A549 (cell line): ENCODE data around the gene APC2. TPM values are rescaled to one million over a fixed set of nuclear protein-coding genes. Genes with fewer than 3 reads are reported as not detected.

Experiments used
- ATAC-seq, 2 experiments: fragments of 200-7000 bp in 1 of 2; fragments of >200 bp in 1 of 2; cut with Nextera tagmentation in 1 of 2; cut with Tn5 transposase in 1 of 2; 3 replicates each; pipeline versions ENCODE4 v1.8.0 to v1.9.1; 2018 to 2020; ENCODE audit warnings: mild to moderate bottlenecking in 1 of 2, moderate library complexity in 1 of 2
- CTCF ChIA-PET: fragments of 300-600 bp; sonication (Branson Sonifier 250); formaldehyde crosslinking; extraction: SDS; loops from one replicate; lab custom pipeline; 2021; ENCODE audit warnings: antibody characterized with exemption, inconsistent platforms; lab: Yijun Ruan, JAX
- POLR2A ChIA-PET: fragments of 350-600 bp; formaldehyde crosslinking; extraction: SDS; loops from one replicate; lab custom pipeline; 2021; ENCODE audit warnings: antibody characterized with exemption, inconsistent platforms; lab: Yijun Ruan, JAX
- DNase-seq, 2 experiments: peaks; one replicate each; pipeline versions ENCODE4 v3.0.0 to v3.0.0-alpha.2; 2011 to 2016; ENCODE audit warnings: low read depth in 1 of 2, low spot score in 1 of 2
- FAIRE-seq: peaks from 2 replicates; lab custom pipeline; 2011; peaks lifted over from hg19 to GRCh38; lab: Jason Lieb, UNC
- H3K27ac ChIP-seq, 2 experiments: fragments of >200 bp; sonication (Bioruptor Twin); formaldehyde crosslinking; 3 replicates each; pipeline ENCODE4 v1.5.1; 2016 to 2017
- H3K4me1 ChIP-seq: fragments of >200 bp; sonication (Bioruptor Twin); formaldehyde crosslinking; 3 replicates; pipeline ENCODE4 v1.6.1; 2016
- H3K4me2 ChIP-seq: fragments of >200 bp; sonication (Bioruptor Twin); formaldehyde crosslinking; 3 replicates; pipeline ENCODE4 v1.6.1; 2016
- H3K4me3 ChIP-seq: fragments of >200 bp; sonication (Bioruptor Twin); formaldehyde crosslinking; 3 replicates; pipeline ENCODE4 v1.5.1; 2016
- H3K9me3 ChIP-seq: fragments of >200 bp; sonication (Bioruptor Twin); formaldehyde crosslinking; 3 replicates; pipeline ENCODE4 v1.6.1; 2016
- BHLHE40 ChIP-seq: IDR thresholded peaks from 2 replicates; pipeline ENCODE4 v1.6.1; 2012; ENCODE audit warnings: low read depth, low read length, inconsistent platforms
- CBX2 ChIP-seq: fragments of 200-600 bp; sonication (generic); IDR thresholded peaks from 2 replicates; pipeline ENCODE4 v1.6.1; 2016; ENCODE audit warnings: low read depth, mild to moderate bottlenecking, borderline replicate concordance
- CBX8 ChIP-seq: fragments of 200-600 bp; sonication (generic); IDR thresholded peaks from 2 replicates; pipeline ENCODE4 v1.6.1; 2016
- CEBPB ChIP-seq, 2 experiments: fragments of >200 bp in 1 of 2; sonication (Bioruptor Twin) in 1 of 2; formaldehyde crosslinking in 1 of 2; IDR thresholded peaks; 2 replicates each; pipeline ENCODE4 v1.6.1; 2012 to 2016
- E2F6 ChIP-seq: IDR thresholded peaks from 2 replicates; pipeline ENCODE4 v1.6.1; 2012; ENCODE audit warnings: low read depth, borderline replicate concordance
- EHF ChIP-seq: fragments of 250-450 bp; sonication (Bioruptor Pico); IDR thresholded peaks from 2 replicates; pipeline ENCODE4 v1.5.0; 2020; ENCODE audit warnings: mild to moderate bottlenecking
- ESRRA ChIP-seq: fragments of 150-350 bp; IDR thresholded peaks from 2 replicates; pipeline ENCODE4 v1.6.1; 2014; ENCODE audit warnings: mild to moderate bottlenecking, low read length, borderline replicate concordance
- FOSB ChIP-seq: fragments of 250-450 bp; sonication (Bioruptor Pico); IDR thresholded peaks from 2 replicates; pipeline ENCODE4 v1.5.0; 2020; ENCODE audit warnings: mild to moderate bottlenecking, moderate library complexity
- FOSL2 ChIP-seq, 2 experiments: fragments of 450-650 bp in 1 of 2; fragments of >200 bp in 1 of 2; sonication (Bioruptor Twin) in 1 of 2; formaldehyde crosslinking; IDR thresholded peaks; 2 replicates each; pipeline versions ENCODE4 v1.5.0 to v1.6.1; 2016 to 2020; ENCODE audit warnings: mild to moderate bottlenecking in 1 of 2, moderate library complexity in 1 of 2
- GATA3 ChIP-seq: IDR thresholded peaks from 2 replicates; pipeline ENCODE4 v1.6.1; 2012; ENCODE audit warnings: borderline replicate concordance
- HDAC2 ChIP-seq: fragments of 200-600 bp; sonication (generic); IDR thresholded peaks from 2 replicates; pipeline ENCODE4 v1.6.1; 2016
- HEYL ChIP-seq: fragments of 250-450 bp; sonication (Bioruptor Pico); IDR thresholded peaks from 2 replicates; pipeline ENCODE4 v1.8.0; 2021; ENCODE audit warnings: mild to moderate bottlenecking, moderate library complexity
- HOXB5 ChIP-seq: fragments of 250-450 bp; sonication (Bioruptor Pico); IDR thresholded peaks from 2 replicates; pipeline ENCODE4 v1.5.0; 2020; ENCODE audit warnings: mild to moderate bottlenecking, moderate library complexity
- JUN ChIP-seq, 2 experiments: fragments of >200 bp; sonication (Bioruptor Twin); formaldehyde crosslinking; IDR thresholded peaks; 2 replicates in 1 of 2; 3 replicates in 1 of 2; pipeline ENCODE4 v1.6.1; 2016 to 2017
- JUNB ChIP-seq: fragments of >200 bp; sonication (Bioruptor Twin); formaldehyde crosslinking; IDR thresholded peaks from 2 replicates; pipeline ENCODE4 v1.6.1; 2016
- MAX ChIP-seq: IDR thresholded peaks from 2 replicates; pipeline ENCODE4 v1.6.1; 2012
- MYC ChIP-seq: IDR thresholded peaks from 2 replicates; pipeline ENCODE4 v1.6.1; 2012; ENCODE audit warnings: mild to moderate bottlenecking, inconsistent platforms, low read length, improper control_type of control experiment, borderline replicate concordance
- NPAS2 ChIP-seq: fragments of 250-450 bp; sonication (Bioruptor Pico); IDR thresholded peaks from 2 replicates; pipeline ENCODE4 v1.8.0; 2022; ENCODE audit warnings: mild to moderate bottlenecking, moderate library complexity, borderline replicate concordance
- PHF8 ChIP-seq: fragments of 200-600 bp; sonication (generic); IDR thresholded peaks from 2 replicates; pipeline ENCODE4 v1.6.1; 2016; ENCODE audit warnings: low read depth, mild to moderate bottlenecking, antibody characterized with exemption, moderate library complexity, borderline replicate concordance
- POLR2AphosphoS2 ChIP-seq: conservative IDR thresholded peaks from 2 replicates; pipeline ENCODE4 v1.6.1; 2012; ENCODE audit warnings: low read length, improper control_type of control experiment, inconsistent platforms
- RAD21 ChIP-seq, 2 experiments: fragments of >200 bp in 1 of 2; sonication (Bioruptor Twin) in 1 of 2; formaldehyde crosslinking in 1 of 2; IDR thresholded peaks in 1 of 2; conservative IDR thresholded peaks in 1 of 2; 2 replicates in 1 of 2; 3 replicates in 1 of 2; pipeline ENCODE4 v1.6.1; 2012 to 2018; ENCODE audit warnings: inconsistent platforms in 1 of 2
- RFX5 ChIP-seq: fragments of 450-650 bp; IDR thresholded peaks from 2 replicates; pipeline ENCODE4 v1.7.1; 2014; ENCODE audit warnings: antibody characterized with exemption, mild to moderate bottlenecking, moderate library complexity
- RNF2 ChIP-seq: fragments of 200-600 bp; sonication (generic); IDR thresholded peaks from 2 replicates; pipeline ENCODE4 v1.6.1; 2016; ENCODE audit warnings: low read depth, mild to moderate bottlenecking, antibody characterized with exemption, moderate library complexity, borderline replicate concordance
- SMC3 ChIP-seq: fragments of >200 bp; sonication (Bioruptor Twin); formaldehyde crosslinking; IDR thresholded peaks from 3 replicates; pipeline ENCODE4 v1.6.1; 2018; ENCODE audit warnings: inconsistent platforms
- TP53 ChIP-seq: fragments of 250-450 bp; sonication (Bioruptor Pico); IDR thresholded peaks from 2 replicates; pipeline ENCODE4 v1.5.0; 2021; ENCODE audit warnings: mild to moderate bottlenecking, moderate library complexity
- ZC3H11A ChIP-seq: fragments of 450-650 bp; IDR thresholded peaks from 2 replicates; pipeline ENCODE4 v1.6.1; 2014; ENCODE audit warnings: antibody characterized with exemption, mild to moderate bottlenecking
- WGBS: methylation state at CpG from one replicate; pipeline ENCODE4 v1.1.6; 2017; ENCODE audit errors: missing lambda C conversion rate; 5-methylcytosine and 5-hydroxymethylcytosine counted together
- polyA plus RNA-seq, 4 experiments: library from polyadenylated mRNA; depleted of rRNA in 3 of 4; stranded (reverse); fragments of >200 nt; fragmentation: RNase III in 1 of 4; extraction: RNeasy Plus Mini Kit Qiagen cat#74134 plus additional on column Dnase treatment in 1 of 4; gene quantifications; 2 replicates in 3 of 4; 3 replicates in 1 of 4; pipeline ENCODE4 v1.2.3, GENCODE V29; 2011 to 2017
- TF ChIP-seq, protein P1 (sequence below): fragments of 450-650 bp; IDR thresholded peaks from 2 replicates; pipeline ENCODE4 v1.6.1; 2014; ENCODE audit warnings: antibody characterized with exemption
- TF ChIP-seq, protein P2 (sequence below): fragments of 200-600 bp; sonication (generic); IDR thresholded peaks from 2 replicates; pipeline ENCODE4 v1.6.1; 2016; ENCODE audit warnings: antibody characterized with exemption, mild to moderate bottlenecking, moderate library complexity

The APC2 gene
- polyA plus RNA-seq, 2 of the 4 experiments (the other 2 are of a cell fraction): 0.36 to 1.6 TPM

DNA sequence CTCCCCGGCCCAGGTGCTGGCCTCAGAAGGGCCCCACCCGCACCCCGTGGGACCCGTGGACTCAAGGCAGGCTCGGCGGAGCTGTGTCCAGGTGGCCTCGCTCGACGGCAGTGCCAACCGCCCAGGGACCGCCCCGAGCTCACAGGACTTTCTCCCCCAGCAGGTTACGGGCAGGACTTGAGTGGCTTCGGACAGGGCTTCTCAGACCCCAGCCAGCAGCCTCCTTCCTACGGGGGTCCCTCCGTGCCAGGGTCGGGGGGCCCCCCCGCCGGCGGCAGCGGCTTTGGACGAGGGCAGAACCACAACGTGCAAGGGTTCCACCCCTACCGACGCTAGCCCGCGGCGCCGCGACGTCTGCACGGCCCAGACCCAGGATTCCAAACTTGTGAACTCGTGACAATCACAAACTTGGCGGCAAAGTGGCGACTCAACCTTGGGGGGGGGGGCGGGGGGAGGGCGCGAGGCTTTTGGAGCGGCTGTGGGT is 15.3 kb upstream of the APC2 start:
- FAIRE-seq: no peak

GRCh38 chr19:1435378-1435989 is 14.4 kb upstream of the APC2 start:
- POLR2A ChIA-PET: no interaction called here
- FAIRE-seq (no peak), DNase-seq (no peak), ATAC-seq (no peak)
- 93% methylated on average over 21 of the region's 21 CpGs for WGBS
- Histone ChIP-seq H3K27ac (no peak overlapping the region), H3K9me3 (no peaks in the 10 kb centered on the region), H3K4me2 (no peak overlapping the region), H3K4me3 (no peak overlapping the region), H3K4me1 (peaks cover 8% of the 10 kb centered on the region)
- CTCF ChIA-PET: interaction anchor here (1.0 kb wide), 1 partner anchor 18 kb away, joined by 4 read pairs; no protein-coding TSS in a partner anchor
- TF ChIP-seq, protein P1, sequence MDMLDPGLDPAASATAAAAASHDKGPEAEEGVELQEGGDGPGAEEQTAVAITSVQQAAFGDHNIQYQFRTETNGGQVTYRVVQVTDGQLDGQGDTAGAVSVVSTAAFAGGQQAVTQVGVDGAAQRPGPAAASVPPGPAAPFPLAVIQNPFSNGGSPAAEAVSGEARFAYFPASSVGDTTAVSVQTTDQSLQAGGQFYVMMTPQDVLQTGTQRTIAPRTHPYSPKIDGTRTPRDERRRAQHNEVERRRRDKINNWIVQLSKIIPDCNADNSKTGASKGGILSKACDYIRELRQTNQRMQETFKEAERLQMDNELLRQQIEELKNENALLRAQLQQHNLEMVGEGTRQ: no peak
- TF ChIP-seq RFX5: no peak
- no peak for TF ChIP-seq RNF2
- TF ChIP-seq HDAC2: no peak
- TF ChIP-seq MAX: no peak
- TF ChIP-seq CBX8: no peak
- no peak for TF ChIP-seq PHF8
- TF ChIP-seq EHF (CRISPR knock-in tag): no peak
- TF ChIP-seq SMC3: no peak
- no peak for TF ChIP-seq FOSB (CRISPR knock-in tag)
- no peak for TF ChIP-seq CBX2
- TF ChIP-seq TP53 (CRISPR knock-in tag): no peak
- no peak for TF ChIP-seq MYC
- TF ChIP-seq POLR2AphosphoS2: no peak
- TF ChIP-seq FOSL2 (IDR thresholded peaks at IDR 0.05): no peak
- TF ChIP-seq FOSL2 (CRISPR knock-in tag; IDR thresholded peaks at IDR 0.05): no peak
- TF ChIP-seq NPAS2 (CRISPR knock-in tag): no peak
- no peak for TF ChIP-seq HOXB5 (CRISPR knock-in tag)
- TF ChIP-seq E2F6: no peak
- TF ChIP-seq GATA3: no peak

More for the DNA sequence above, 15.3 kb upstream of the APC2 start:
- H3K9me3 ChIP-seq: no peaks in the 10 kb centered on the region
- TF ChIP-seq HOXB5 (CRISPR knock-in tag) (no peak), ESRRA (no peak), PHF8 (no peak)
- CTCF ChIA-PET: interaction anchor here (1.0 kb wide), 1 partner anchor 18 kb away, joined by 4 read pairs; no protein-coding TSS in a partner anchor
- DNase-seq (no peak), ATAC-seq (no peak)
- 77% methylated on average over 7 of the region's 39 CpGs for WGBS
- no peak overlapping the region for H3K27ac ChIP-seq
- H3K4me1 ChIP-seq: peaks cover 4% of the 10 kb centered on the region
- H3K4me2 ChIP-seq: no peak overlapping the region
- POLR2A ChIA-PET: no interaction called here
- no peak overlapping the region for H3K4me3 ChIP-seq

DNA sequence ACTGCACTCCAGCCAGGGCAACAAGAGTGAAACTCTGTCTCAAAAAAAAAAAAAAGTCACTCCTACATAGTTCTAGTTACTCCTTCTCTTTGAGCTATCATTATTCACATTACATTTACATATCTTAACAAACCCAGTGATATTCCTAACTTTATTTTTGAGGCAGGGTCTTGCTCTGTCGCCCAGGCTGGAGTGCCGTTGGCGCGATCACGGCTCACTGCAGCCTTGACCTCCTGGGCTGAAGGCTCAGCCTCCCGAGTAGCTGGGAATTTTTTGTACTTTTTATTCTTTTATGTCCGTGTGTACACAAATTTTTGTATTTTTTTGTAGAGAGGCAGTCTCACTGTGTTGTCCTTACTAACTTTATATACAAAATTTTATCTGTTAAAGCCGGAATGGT is 12.3 kb upstream of the APC2 start:
- WGBS: 69% methylated on average over 8 of the region's 8 CpGs
- FAIRE-seq (no peak), ATAC-seq (no peak), DNase-seq (no peak)
- Histone ChIP-seq H3K9me3 (no peaks in the 10 kb centered on the region), H3K4me2 (peak overlapping the region; percentile 62), H3K27ac (peak overlapping the region; percentile 55 to 99; a peak in 5 of 6 replicates), H3K4me1 (peaks cover 20% of the 10 kb centered on the region), H3K4me3 (no peak overlapping the region)
- ChIA-PET CTCF (interaction anchor here (0.7 to 1.9 kb wide), 5 partner anchors 10 to 145 kb away, joined by 3 to 5 read pairs (median 3); no protein-coding TSS in a partner anchor), POLR2A (no interaction called here)
- TF ChIP-seq TP53 (CRISPR knock-in tag) (no peak), RAD21 (conservative IDR thresholded peaks at IDR 0.05 in 1 of 2, IDR thresholded peaks at IDR 0.05 in 1 of 2) (no peak), JUNB (no peak), NPAS2 (CRISPR knock-in tag) (no peak), EHF (CRISPR knock-in tag) (no peak), POLR2AphosphoS2 (no peak), GATA3 (no peak), HEYL (CRISPR knock-in tag) (no peak), JUN (IDR thresholded peaks at IDR 0.05) (no peak), BHLHE40 (no peak), ZC3H11A (no peak), CEBPB (IDR thresholded peaks at IDR 0.05) (no peak), PHF8 (no peak), SMC3 (no peak)
- TF ChIP-seq, protein P1: no peak
- TF ChIP-seq, protein P2, sequence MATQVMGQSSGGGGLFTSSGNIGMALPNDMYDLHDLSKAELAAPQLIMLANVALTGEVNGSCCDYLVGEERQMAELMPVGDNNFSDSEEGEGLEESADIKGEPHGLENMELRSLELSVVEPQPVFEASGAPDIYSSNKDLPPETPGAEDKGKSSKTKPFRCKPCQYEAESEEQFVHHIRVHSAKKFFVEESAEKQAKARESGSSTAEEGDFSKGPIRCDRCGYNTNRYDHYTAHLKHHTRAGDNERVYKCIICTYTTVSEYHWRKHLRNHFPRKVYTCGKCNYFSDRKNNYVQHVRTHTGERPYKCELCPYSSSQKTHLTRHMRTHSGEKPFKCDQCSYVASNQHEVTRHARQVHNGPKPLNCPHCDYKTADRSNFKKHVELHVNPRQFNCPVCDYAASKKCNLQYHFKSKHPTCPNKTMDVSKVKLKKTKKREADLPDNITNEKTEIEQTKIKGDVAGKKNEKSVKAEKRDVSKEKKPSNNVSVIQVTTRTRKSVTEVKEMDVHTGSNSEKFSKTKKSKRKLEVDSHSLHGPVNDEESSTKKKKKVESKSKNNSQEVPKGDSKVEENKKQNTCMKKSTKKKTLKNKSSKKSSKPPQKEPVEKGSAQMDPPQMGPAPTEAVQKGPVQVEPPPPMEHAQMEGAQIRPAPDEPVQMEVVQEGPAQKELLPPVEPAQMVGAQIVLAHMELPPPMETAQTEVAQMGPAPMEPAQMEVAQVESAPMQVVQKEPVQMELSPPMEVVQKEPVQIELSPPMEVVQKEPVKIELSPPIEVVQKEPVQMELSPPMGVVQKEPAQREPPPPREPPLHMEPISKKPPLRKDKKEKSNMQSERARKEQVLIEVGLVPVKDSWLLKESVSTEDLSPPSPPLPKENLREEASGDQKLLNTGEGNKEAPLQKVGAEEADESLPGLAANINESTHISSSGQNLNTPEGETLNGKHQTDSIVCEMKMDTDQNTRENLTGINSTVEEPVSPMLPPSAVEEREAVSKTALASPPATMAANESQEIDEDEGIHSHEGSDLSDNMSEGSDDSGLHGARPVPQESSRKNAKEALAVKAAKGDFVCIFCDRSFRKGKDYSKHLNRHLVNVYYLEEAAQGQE: no peak
